ENCODE results near the gene DHRS2. TPM values are rescaled to one million over a fixed set of nuclear protein-coding genes. Genes with fewer than 3 reads are reported as not detected.

DHRS2 gene
- total and polyA plus RNA-seq, 4 experiments from 2014 or later = not detected

GRCh38 chr14:23693252-23693775, 57.1 kb downstream of the DHRS2 start:
- ChIA-PET CTCF (ENCODE audit: partially characterized antibody) (interaction anchor here (1.5 kb wide), 1 partner anchor 61 kb away, joined by 5 read pairs; no protein-coding TSS in a partner anchor), POLR2A (ENCODE audit: partially characterized antibody) (no interaction called here)
- no peaks in the 10 kb centered on the region for H3K36me3 Mint-ChIP-seq
- peaks cover 26% of the 10 kb centered on the region in 2 donors for H3K27me3 Mint-ChIP-seq
- H3K9me3 Mint-ChIP-seq = peaks cover 0 to 8% (median 3%) of the 10 kb centered on the region in 8 donors
- no peak overlapping the region for H3K27ac Mint-ChIP-seq
- Histone ChIP-seq H3K27me3 (ENCODE audit: insufficient read depth, low read length) (peaks cover 13% of the 10 kb centered on the region), H3K4me3 (ENCODE audit: low read length in 2 of 2) (no peak overlapping the region), H3K9me3 (ENCODE audit: control insufficient read depth in 1 of 2, low read length in 2 of 2) (no peaks in the 10 kb centered on the region), H3K27ac (ENCODE audit: low read depth, low read length) (no peak overlapping the region), H3K4me1 (ENCODE audit: insufficient read depth, low read length) (peaks cover 9% of the 10 kb centered on the region), H3K36me3 (ENCODE audit: insufficient read depth, low read length) (no peaks in the 10 kb centered on the region)
- no peak for DNase-seq
- intact Hi-C loops (cut with micrococcal nuclease) = no loop called here
- no peaks in the 10 kb centered on the region for H3K4me1 Mint-ChIP-seq
- H3K4me3 Mint-ChIP-seq = no peak overlapping the region

DNA sequence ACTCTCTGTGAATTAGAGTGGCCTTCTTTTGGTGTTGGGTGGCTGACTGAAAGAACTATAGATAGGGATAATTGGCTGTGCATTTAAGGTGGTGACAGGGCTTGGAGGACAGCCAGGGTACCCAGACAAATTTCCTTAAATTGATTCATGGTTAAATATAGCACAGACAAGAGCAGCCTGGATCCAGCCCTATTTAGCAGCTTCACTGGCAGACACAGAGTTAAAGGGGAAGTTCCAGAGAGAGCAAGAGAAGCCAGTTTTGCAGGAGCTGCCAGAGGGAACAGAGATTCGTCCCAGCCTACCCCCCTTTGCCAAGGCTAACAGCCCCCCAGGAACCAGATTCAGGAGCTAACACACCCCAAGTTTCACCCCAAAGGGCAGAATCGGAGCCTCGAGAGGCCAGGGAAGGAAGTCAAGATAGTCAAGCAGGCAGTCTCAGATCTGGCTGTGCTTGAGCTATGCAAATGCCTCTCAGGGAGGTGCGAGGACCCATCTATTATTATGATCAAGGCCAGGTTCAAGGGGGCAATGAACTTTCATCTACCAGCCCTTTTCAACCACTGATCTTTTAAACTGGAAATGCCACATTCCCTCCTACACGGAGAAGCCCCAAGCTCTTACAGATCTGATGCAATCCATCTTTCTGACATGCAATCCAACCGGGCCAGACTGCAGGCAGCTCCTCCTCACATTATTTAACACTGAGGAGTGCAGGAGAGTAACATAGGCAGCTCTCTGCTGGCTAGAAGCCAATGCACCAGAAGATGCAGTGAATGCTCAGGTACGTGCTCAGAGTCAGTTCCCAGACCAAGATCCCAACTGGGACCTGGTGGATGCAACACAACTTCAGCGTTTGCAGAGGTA, 58.2 kb downstream of the DHRS2 start:
- Histone ChIP-seq H3K9me3 (ENCODE audit: control insufficient read depth in 1 of 2, low read length in 2 of 2) (no peaks in the 10 kb centered on the region), H3K36me3 (ENCODE audit: insufficient read depth, low read length) (no peaks in the 10 kb centered on the region), H3K4me1 (ENCODE audit: insufficient read depth, low read length) (peaks cover 9% of the 10 kb centered on the region), H3K27ac (ENCODE audit: low read depth, low read length) (no peak overlapping the region), H3K4me3 (ENCODE audit: low read length in 2 of 2) (no peak overlapping the region), H3K27me3 (ENCODE audit: insufficient read depth, low read length) (peaks cover 13% of the 10 kb centered on the region)
- H3K27me3 Mint-ChIP-seq = peaks cover 20 to 32% of the 10 kb centered on the region in 2 donors
- DNase-seq = no peak
- H3K4me3 Mint-ChIP-seq = no peak overlapping the region
- H3K4me1 Mint-ChIP-seq = no peaks in the 10 kb centered on the region
- peaks cover 0 to 8% (median 3%) of the 10 kb centered on the region in 8 donors for H3K9me3 Mint-ChIP-seq
- H3K27ac Mint-ChIP-seq = no peak overlapping the region
- H3K36me3 Mint-ChIP-seq = no peaks in the 10 kb centered on the region
- ChIA-PET CTCF (ENCODE audit: partially characterized antibody) (no interaction called here), POLR2A (ENCODE audit: partially characterized antibody) (no interaction called here)
- intact Hi-C loops (cut with micrococcal nuclease) = no loop called here

Other genes with a start within 250 kb of the DHRS2 start
- gene MYH6, start 228.1 kb upstream of the DHRS2 start, total RNA-seq = not detected
- not detected for gene MYH6, start 228.1 kb upstream of the DHRS2 start, polyA plus RNA-seq
- gene MYH7, start 200.7 kb upstream of the DHRS2 start, total RNA-seq = not detected
- not detected for gene MYH7, start 200.7 kb upstream of the DHRS2 start, polyA plus RNA-seq
- gene NGDN, start 166.7 kb upstream of the DHRS2 start, total RNA-seq = 10 to 100 TPM; 60.7 to 63.5 TPM
- gene NGDN, start 166.7 kb upstream of the DHRS2 start, polyA plus RNA-seq = 10 to 100 TPM; 61.0 to 95.1 TPM
- gene ZFHX2, start 84.6 kb upstream of the DHRS2 start, total RNA-seq = under 1 TPM; 0.35 to 0.36 TPM
- gene ZFHX2, start 84.6 kb upstream of the DHRS2 start, polyA plus RNA-seq = not detected
- 10 to 100 TPM; 25.6 to 26.2 TPM for gene THTPA, start 80.1 kb upstream of the DHRS2 start, total RNA-seq
- 10 to 100 TPM; 10.9 to 15.5 TPM for gene THTPA, start 80.1 kb upstream of the DHRS2 start, polyA plus RNA-seq
- gene AP1G2, start 68.6 kb upstream of the DHRS2 start, total RNA-seq = 100 to 1,000 TPM; 492 to 498 TPM
- gene AP1G2, start 68.6 kb upstream of the DHRS2 start, polyA plus RNA-seq = 100 to 1,000 TPM in 1 of 2 donors, 10 to 100 TPM in 1; 65.7 to 108 TPM
- not detected for gene JPH4, start 57.6 kb upstream of the DHRS2 start, total RNA-seq
- gene JPH4, start 57.6 kb upstream of the DHRS2 start, polyA plus RNA-seq = under 1 TPM in 1 of 2 donors, not detected in 1; 0.08 TPM

All from CD4-positive, alpha-beta memory T cell (primary cell).